Retinal pigment epithelial cell (primary cell): Measurements from ENCODE around the gene IQCN.

ENCODE experiments used
- DNase-seq: peaks from one replicate; pipeline ENCODE4 v3.0.0-alpha.2; 2010; ENCODE audit warnings: low read depth
- H3K4me3 ChIP-seq: 2 replicates; pipeline ENCODE4 v1.5.1; 2011; ENCODE audit warnings: mild to moderate bottlenecking, low read length, control low read depth, moderate library complexity
- TF ChIP-seq, protein P1 (sequence below): conservative IDR thresholded peaks from 2 replicates; pipeline ENCODE4 v1.5.1; 2011; ENCODE audit warnings: low read depth, low read length, control low read depth, inconsistent platforms

Gene IQCN

DNA sequence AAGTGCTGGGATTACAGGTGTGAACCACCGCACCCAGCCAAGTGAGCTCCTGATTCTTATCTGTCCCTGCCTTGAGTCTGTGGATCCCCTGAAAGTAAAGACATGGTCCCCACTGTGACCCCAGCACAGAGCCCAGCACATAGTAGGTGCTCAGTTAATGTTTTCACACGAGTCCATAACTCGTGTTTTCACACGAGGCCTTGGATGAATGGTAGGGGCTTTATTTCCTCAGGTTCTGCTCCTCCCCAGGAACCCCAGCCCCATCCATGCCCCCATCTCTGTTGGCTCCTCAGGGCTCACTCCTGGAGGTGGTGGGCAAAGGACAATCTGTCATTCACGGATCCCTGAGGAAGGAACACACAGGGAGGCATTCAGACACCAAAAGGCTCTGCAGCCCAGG is 24.4 kb downstream of the IQCN start:
- no peak overlapping the region for H3K4me3 ChIP-seq
- TF ChIP-seq, protein P1, sequence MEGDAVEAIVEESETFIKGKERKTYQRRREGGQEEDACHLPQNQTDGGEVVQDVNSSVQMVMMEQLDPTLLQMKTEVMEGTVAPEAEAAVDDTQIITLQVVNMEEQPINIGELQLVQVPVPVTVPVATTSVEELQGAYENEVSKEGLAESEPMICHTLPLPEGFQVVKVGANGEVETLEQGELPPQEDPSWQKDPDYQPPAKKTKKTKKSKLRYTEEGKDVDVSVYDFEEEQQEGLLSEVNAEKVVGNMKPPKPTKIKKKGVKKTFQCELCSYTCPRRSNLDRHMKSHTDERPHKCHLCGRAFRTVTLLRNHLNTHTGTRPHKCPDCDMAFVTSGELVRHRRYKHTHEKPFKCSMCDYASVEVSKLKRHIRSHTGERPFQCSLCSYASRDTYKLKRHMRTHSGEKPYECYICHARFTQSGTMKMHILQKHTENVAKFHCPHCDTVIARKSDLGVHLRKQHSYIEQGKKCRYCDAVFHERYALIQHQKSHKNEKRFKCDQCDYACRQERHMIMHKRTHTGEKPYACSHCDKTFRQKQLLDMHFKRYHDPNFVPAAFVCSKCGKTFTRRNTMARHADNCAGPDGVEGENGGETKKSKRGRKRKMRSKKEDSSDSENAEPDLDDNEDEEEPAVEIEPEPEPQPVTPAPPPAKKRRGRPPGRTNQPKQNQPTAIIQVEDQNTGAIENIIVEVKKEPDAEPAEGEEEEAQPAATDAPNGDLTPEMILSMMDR, result no peak
- no peak for DNase-seq

DNA sequence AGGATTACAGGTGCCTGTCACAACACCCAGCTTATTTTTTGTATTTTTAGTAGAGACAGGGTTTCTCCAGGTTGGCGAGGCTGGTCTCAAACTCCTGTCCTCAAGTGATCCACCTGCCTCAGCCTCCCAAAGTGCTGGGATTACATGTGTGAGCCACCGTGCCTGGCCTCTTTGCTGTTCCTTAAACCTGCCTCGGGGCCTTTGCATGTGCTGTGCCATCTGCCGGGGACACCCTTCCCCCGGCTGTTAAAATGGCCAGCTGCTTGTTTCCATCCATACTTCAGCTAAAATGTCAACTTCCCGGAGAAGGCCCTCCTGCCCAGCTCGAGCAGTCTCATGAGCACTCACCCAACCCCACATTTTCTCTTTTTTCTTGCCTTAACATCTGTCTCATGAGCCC is 29.0 kb downstream of the IQCN start:
- no peak for DNase-seq
- H3K4me3 ChIP-seq, result no peak overlapping the region
- TF ChIP-seq, protein P1, result no peak

DNA sequence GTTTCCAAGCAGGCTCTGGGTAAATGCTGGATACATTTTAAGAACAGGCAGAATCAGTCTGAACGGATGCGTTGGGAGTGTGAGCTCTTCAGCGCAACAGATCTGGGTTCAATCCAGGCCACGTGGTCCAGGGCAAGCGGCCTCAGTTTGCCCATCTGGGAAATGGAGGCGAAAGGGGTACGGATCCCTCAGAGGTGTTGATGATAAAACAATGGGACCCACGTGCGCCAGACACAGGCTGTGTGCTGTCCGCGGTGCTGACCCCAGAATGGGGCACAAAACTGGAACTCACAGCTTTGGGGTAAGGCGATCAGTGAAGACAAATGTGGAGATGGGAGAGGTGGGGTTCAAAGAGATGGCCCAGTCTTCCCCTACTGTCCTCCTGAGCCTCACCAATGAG is 34.9 kb downstream of the IQCN start:
- TF ChIP-seq, protein P1, result no peak

DNA sequence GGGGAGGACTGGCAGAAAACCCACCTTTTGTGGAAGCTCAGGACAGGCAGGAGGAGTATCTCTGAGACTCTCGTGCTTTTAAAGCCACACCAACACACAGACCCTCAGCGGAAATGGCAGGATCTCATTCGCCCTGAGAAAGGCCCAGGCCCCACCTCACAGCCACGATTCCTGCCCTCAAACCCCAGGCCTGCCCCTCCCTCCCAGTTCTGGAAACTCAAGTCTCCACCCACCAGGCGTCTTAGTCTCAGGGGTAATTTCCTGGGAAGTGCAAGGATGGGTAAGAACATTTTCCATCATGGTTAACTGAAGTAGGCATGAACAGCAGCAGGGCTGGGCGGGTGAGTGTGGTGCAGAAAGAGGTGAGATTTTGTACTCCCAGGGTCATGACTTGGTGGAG is 40.1 kb downstream of the IQCN start:
- TF ChIP-seq, protein P1, result no peak
- no peak for DNase-seq
- no peak overlapping the region for H3K4me3 ChIP-seq

More for the DNA sequence above, 34.9 kb downstream of the IQCN start:
- DNase-seq, result no peak
- no peak overlapping the region for H3K4me3 ChIP-seq

DNA sequence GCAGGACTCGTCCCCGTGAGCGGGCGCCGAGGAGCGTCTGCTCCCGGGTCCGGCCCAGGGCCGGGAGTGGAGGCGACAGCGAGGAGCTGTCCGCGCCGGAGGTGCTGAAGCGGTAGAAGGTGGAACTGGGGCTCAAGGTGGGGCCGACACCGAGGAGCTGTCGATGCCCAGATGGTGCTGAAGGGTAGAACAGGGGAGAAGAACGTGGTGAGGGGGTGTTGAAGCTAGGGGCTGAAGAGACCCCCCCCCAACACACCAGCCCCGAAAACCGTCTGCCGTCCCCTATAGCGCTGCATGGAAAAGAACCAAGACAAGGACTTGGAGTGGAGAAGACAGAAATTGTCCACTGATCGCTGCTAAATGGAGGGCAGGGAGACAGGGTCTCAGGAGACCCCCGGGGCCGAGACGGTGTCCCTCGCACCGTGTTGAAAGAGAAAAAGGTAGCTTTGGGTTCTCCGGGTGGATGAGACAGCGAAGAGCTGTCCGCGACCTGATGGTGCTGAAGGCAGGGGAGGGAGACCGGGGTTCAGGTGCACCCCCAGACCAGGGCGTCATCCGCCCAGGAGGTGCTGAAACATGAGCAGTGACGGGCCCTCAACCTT is 40.9 kb downstream of the IQCN start:
- DNase-seq, result no peak
- TF ChIP-seq, protein P1, result no peak
- no peak overlapping the region for H3K4me3 ChIP-seq

DNA sequence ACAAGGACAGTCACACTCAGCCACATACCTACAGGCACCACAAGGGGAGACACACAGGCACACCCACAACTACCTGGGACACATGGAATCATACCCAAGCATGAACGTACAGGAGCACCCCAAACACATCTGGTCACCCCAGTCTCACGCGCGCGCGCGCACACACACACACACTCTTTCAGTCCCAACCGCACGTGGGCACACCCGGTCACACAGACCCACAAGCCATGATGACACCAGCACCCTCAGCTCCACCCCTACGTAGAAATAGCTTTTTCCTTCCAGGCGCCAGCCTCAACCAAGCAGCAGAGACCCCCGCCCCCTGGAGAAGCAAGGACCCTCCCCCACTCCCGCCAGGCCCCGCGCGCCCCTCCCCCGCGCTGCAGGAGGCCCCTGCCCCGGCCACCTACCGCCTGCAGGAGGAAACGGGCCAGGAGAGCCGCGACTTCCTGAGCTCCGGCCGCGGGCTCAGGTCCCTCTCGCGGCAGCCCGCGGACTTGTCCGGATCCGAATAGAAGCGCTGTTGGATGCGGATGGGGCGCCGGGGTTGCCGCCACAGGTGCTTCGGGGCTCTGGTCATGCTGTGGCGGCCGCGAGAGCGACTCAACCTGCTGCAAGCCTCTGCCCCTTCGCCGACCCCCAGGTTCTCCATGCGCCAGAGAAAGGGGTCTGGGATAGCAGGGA is 41.6 kb downstream of the IQCN start:
- TF ChIP-seq, protein P1, result no peak
- H3K4me3 ChIP-seq, result no peak overlapping the region
- DNase-seq, result no peak

DNA sequence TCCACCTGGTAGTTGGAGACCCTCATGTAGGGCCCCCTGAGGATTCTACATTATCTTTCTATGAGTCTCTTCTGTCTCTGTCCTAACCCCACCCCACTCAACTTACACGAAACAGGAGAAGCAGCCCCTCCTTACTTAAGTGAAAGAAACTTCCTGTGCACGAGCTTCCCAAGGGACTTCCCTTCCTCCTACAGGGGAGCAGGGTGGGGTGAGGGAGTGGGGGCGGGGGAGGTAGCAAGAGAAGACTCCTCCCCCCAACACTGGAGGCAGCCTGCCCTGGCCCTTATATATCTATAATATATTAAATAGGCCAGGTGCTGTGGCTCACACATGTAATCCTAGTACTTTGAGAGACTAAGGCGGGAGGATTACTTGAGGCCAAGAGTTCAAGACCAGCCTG is 42.5 kb downstream of the IQCN start:
- no peak for DNase-seq
- TF ChIP-seq, protein P1, result no peak
- no peak overlapping the region for H3K4me3 ChIP-seq
